ENCODE data around the gene CARF.
A peak's percentile ranks its signal among the peaks of the same experiment; 100 is the strongest.

CARF gene

GRCh38 chr2:202911512-202912341 is at the start of gene CARF, which contains the start of gene WDR12:
Gene CARF (plus strand): TSS chr2:202912275. CDS start chr2:202941903, 29,628 bp downstream.
Gene WDR12 (minus strand): TSS chr2:202911673. CDS start chr2:202911476, 197 bp downstream.
- no peak for TF ChIP-seq CTCF (IDR thresholded peaks at IDR 0.05)

- TF ChIP-seq CTCF (IDR thresholded peaks at IDR 0.05): peak; percentile 17; the same call in 1 of the 2 replicates
These were observed 41.4 kb upstream of the CARF start for GRCh38 chr2:202870431-202871299.

GRCh38 chr2:202871300-202872141 is 40.6 kb upstream of the CARF start, which contains the start of gene ICA1L:
Gene ICA1L (minus strand): TSS chr2:202871766. CDS start chr2:202829009, 42,757 bp downstream.
- TF ChIP-seq CTCF (IDR thresholded peaks at IDR 0.05): no peak

GRCh38 chr2:202877699-202878098 is 34.4 kb upstream of the CARF start:
- TF ChIP-seq CTCF (IDR thresholded peaks at IDR 0.05): no peak

GRCh38 chr2:202881570-202881969 is 30.5 kb upstream of the CARF start:
- no peak for TF ChIP-seq CTCF (IDR thresholded peaks at IDR 0.05)

GRCh38 chr2:202883987-202884675 is 27.9 kb upstream of the CARF start:
- TF ChIP-seq CTCF (IDR thresholded peaks at IDR 0.05): no peak
